Daoy (cell line): ENCODE results near the gene ARIH2. TPM values are rescaled to one million over a fixed set of nuclear protein-coding genes. Genes with fewer than 3 reads are reported as not detected.
A peak's percentile ranks its signal among the peaks of the same experiment; 100 is the strongest.
"Not testable (repeated sequence)": the region's sequence is repeated elsewhere in the genome, so short reads cannot be mapped to it uniquely, and the experiment has no call there.

ENCODE experiments used
- DNase-seq: peaks from one replicate; pipeline ENCODE4 v3.0.0-alpha.2; 2015; ENCODE audit warnings: low read depth
- total RNA-seq: library from RNA; depleted of rRNA; stranded (reverse); fragments of >200 nt; shearing (Covaris generic); gene quantifications from 2 replicates; pipeline ENCODE4 v1.2.3, GENCODE V29; 2014; rRNA removed

ARIH2 gene
- total RNA-seq = 84.5 and 112 TPM in 2 replicates

GRCh38 chr3:48918388-48919214 is at the start of gene ARIH2:
TSS of gene ARIH2 (plus strand) at chr3:48918842. CDS start at chr3:48927559, 8,717 bp downstream.
- peak; percentile 93 for DNase-seq

GRCh38 chr3:48877671-48878070 is 41.0 kb upstream of the ARIH2 start:
- no peak for DNase-seq

DNA sequence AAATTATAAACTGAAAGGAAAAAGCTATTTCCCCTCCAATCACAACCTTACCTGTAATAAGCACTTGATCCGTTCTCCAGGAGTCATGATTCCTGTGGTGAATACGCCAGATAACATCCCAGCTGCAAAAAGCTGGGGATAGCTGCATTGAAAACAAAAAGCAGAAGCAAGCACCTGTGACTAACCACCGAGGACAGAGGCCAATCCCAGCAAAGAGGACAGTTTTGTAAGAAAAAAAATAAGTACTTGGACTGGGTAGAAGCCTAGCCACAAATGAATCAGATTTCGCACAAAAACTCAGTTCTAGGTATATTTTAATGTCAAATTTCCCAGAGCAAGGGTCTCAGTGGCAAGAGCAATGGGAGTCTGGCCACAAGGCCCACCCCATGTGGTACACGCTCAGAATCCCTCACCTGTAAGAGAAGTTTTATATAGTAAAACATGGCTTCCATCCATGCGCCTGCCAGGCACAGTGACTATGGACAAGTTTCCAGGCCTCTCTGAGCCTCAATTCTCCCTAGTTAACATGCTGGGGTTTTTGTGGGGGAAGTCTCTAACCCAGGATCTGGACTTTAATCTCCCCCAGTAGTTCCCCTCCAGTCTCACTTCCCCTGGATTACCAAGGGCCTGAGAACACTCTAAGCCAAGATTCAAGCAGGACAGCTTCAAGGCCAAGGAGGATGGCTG is 39.2 kb upstream of the ARIH2 start:
- DNase-seq = no peak

- no peak for DNase-seq
Measured at GRCh38 chr3:48879994-48880377, 38.7 kb upstream of the ARIH2 start.

DNA sequence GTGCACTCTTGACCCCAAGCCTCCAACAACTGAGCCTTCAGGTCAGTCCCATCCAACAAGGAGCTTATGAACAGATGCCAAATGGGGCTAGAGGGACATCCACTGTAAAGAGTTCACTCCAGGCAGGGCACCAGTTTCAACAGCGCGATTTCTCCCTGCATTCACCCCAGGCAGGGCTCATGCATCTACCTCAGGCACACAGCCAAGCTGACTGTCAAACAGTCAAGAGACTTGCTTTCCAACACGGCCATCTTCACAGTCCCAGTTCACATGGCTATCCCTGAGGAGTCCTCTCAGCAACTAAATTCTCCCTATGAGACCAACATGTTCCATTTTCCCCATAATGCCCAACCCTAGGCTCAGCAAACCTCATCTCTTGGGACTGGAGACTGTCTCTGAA is 37.6 kb upstream of the ARIH2 start:
- DNase-seq = no peak

- no peak for DNase-seq
Measured at GRCh38 chr3:48881652-48882114, 37.0 kb upstream of the ARIH2 start.

DNA sequence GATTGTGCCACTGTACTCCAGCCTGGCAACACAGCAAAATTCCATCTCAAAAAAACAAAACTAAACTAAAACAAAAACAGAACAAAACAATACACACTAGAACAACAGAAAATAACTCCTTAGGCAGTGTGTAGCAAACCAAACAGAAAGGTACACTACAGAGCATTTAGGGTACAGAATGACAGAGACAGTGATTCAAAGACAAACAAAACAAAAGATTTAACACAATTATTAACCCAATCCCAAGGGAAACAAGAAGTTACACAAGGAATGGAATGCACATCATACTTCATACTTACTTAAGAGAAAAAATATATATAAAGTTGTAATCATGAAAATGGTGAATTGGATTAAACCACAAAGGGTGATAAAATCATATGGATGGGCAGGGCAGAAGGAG is 32.9 kb upstream of the ARIH2 start:
- no peak for DNase-seq

GRCh38 chr3:48891606-48892005 is 27.0 kb upstream of the ARIH2 start:
- no peak for DNase-seq

- DNase-seq = no peak
Measured at GRCh38 chr3:48894516-48894915, 24.1 kb upstream of the ARIH2 start.

GRCh38 chr3:48896936-48897335 is 21.7 kb upstream of the ARIH2 start:
- no peak for DNase-seq

DNA sequence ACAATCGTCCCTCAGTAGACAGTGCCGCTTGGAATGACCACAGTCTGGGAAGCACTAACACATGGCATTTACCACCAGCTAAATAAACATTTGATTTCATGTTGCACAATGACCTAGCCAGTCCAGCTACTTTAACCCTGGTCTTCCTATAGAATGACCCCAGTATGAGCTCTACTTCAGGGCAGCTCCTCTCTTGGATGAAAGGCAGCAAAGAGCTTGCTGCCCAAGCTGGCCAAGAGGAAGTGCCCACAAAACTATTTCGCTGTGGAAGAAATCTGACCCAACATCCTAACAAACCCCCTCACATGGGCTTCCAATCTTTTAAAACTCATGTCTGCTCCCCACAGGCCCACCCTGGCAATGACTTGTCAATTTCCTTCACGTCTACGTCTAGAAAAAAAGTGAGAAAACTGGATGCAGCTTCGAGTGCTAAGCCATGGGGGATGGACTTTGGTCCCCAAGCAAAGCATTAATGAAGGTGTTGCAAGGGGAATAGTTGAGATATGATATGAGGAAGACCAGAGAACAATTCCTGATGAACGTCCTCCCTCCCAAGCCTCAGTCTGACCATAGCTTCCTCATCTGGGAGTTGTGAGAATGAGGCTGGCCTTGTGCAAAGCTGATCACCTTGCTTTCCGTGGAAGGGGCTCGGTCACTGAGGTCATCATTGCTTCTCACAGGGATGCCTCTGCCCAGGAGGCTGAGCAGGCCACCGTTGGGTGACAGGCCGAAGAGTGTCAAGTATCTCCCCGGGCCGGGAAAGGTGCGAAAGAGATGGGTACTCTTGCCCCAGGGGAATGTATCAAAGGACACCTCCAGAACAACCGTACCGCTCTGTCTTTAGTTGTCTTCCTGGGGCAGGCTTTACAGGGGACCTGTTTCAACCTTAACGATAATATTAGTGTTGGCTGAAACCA is 20.9 kb upstream of the ARIH2 start:
- no peak for DNase-seq

- peak; percentile 90 for DNase-seq
Measured at GRCh38 chr3:48898383-48899234, 20.0 kb upstream of the ARIH2 start, which contains the start of gene SLC25A20. TSS of gene SLC25A20 (minus strand) at chr3:48898882. CDS start at chr3:48898794, 88 bp downstream.

DNA sequence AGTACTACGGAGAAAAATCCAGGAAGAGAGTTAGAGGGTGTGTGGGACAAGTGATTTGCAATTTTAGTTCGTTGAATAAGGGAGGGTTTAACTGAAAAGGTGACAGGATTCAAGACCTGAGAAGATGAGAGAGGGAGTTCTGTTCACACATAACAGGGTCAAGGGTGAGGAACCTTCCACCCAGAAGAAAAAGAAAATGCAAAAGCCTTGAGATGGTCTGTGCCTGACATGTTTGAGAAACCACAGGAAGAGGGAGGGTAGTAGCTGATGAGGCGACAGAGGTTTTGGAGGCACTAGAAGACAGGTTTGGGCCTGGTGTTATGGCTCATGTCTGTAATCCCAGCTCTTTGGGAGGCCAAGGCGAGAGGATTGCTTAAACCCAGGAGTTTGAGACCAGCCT is 19.4 kb upstream of the ARIH2 start:
- DNase-seq = no peak

GRCh38 chr3:48907026-48907425 is 11.6 kb upstream of the ARIH2 start:
- DNase-seq = not testable (repeated sequence)

DNA sequence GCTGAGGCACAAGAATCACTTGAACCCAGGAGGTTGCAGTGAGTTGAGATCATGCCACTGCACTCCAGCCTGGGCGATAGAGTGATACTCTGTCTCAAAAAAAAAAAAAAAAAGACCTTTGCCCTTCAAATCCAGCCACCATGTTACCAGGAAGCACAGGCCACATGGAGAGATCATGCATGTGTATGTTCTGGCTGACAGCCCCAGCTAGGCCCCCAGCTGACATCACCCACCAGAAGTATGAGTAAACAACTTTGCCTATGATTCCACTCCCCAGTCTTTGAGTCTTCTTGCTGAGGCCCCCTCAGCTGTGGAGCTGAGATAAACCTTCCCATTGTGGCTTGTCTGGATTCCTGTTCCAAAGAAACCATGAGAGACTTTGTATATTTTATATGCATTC is 3.3 kb upstream of the ARIH2 start:
- DNase-seq = no peak

GRCh38 chr3:48919215-48920138 is 835 bp downstream of the ARIH2 start:
- DNase-seq = peak; percentile 54

GRCh38 chr3:48926425-48927392 is 8.1 kb downstream of the ARIH2 start:
- DNase-seq = no peak

- no peak for DNase-seq
Measured at GRCh38 chr3:48927928-48928327, 9.3 kb downstream of the ARIH2 start.

GRCh38 chr3:48928679-48929078 is 10.0 kb downstream of the ARIH2 start:
- DNase-seq = no peak
